HepG2 (cell line): Measurements from ENCODE around the gene TSN. TPM values are rescaled to one million over a fixed set of nuclear protein-coding genes. Genes with fewer than 3 reads are reported as not detected.

ENCODE experiments used
- DNMT3B ChIP-seq: conservative IDR thresholded peaks from 2 replicates; pipeline ENCODE4 v1.6.1; 2016; ENCODE audit warnings: missing biosample characterization, control low read depth
- ERF ChIP-seq: IDR thresholded peaks from 2 replicates; pipeline ENCODE4 v1.6.1; 2018; ENCODE audit warnings: missing biosample characterization, missing genetic modification reagents
- JUNB ChIP-seq: sonication (generic); formaldehyde crosslinking; IDR thresholded peaks from 2 replicates; pipeline ENCODE4 v1.8.0; 2022; ENCODE audit warnings: missing genetic modification reagents, mild to moderate bottlenecking, borderline replicate concordance
- NONO ChIP-seq, 2 experiments: fragments of 450-650 bp in 1 of 2; sonication (generic) in 1 of 2; formaldehyde crosslinking in 1 of 2; IDR thresholded peaks in 1 of 2; conservative IDR thresholded peaks in 1 of 2; 2 replicates each; pipeline versions ENCODE4 v1.6.1 to v1.8.0; 2017 to 2022; ENCODE audit warnings: mild to moderate bottlenecking in 1 of 2, missing genetic modification reagents in 1 of 2, moderate library complexity in 1 of 2
- NR0B2 ChIP-seq: sonication (generic); formaldehyde crosslinking; IDR thresholded peaks from 2 replicates; pipeline ENCODE4 v1.4.0; 2020; ENCODE audit warnings: mild to moderate bottlenecking, missing genetic modification reagents
- RAD21 ChIP-seq: fragments of 450-650 bp; formaldehyde crosslinking; IDR thresholded peaks from 2 replicates; pipeline ENCODE4 v1.5.0; 2020; ENCODE audit warnings: mild to moderate bottlenecking
- TERF1 ChIP-seq: sonication (generic); formaldehyde crosslinking; IDR thresholded peaks from 2 replicates; pipeline ENCODE4 v1.8.0; 2022; ENCODE audit warnings: mild to moderate bottlenecking, missing genetic modification reagents, moderate library complexity
- ZNF263 ChIP-seq: sonication (generic); formaldehyde crosslinking; IDR thresholded peaks from 2 replicates; pipeline ENCODE4 v1.4.0; 2020; ENCODE audit warnings: missing genetic modification reagents
- ZNF318 ChIP-seq: sonication (generic); formaldehyde crosslinking; IDR thresholded peaks from 2 replicates; pipeline ENCODE4 v1.4.0; 2020; ENCODE audit warnings: mild to moderate bottlenecking, missing genetic modification reagents
- ZNF614 ChIP-seq: IDR thresholded peaks from 2 replicates; pipeline ENCODE4 v1.6.1; 2018; ENCODE audit warnings: missing biosample characterization, missing genetic modification reagents, inconsistent platforms, borderline replicate concordance
- ZNF773 ChIP-seq: sonication (generic); formaldehyde crosslinking; IDR thresholded peaks from 2 replicates; pipeline ENCODE4 v1.4.0; 2020; ENCODE audit warnings: missing genetic modification reagents, borderline replicate concordance
- polyA plus RNA-seq, 8 experiments: library from polyadenylated mRNA; depleted of rRNA in 3 of 8; stranded (reverse) in 7 of 8; unstranded in 1 of 8; fragments of >200 nt; fragmentation: Illumina TruSeq in 4 of 8; extraction: Trizol in 4 of 8; gene quantifications; 2 replicates each; pipeline versions ENCODE4 v1.2.1 to v1.2.3, GENCODE V29; 2011 to 2016; ENCODE audit warnings: low read depth in 4 of 8, missing spikeins in 1 of 8, mixed read lengths in 1 of 8; ENCODE audit not compliant: insufficient read depth in 1 of 8
- total RNA-seq, 5 experiments: library from RNA; depleted of rRNA; stranded (reverse); fragments of >200 nt; fragmentation: Illumina TruSeq; extraction: Trizol; gene quantifications; 2 replicates each; pipeline ENCODE4 v1.2.3, GENCODE V29; 2016; ENCODE audit warnings: low read depth in 1 of 5
- TF ChIP-seq, protein P1 (sequence below): sonication (generic); formaldehyde crosslinking; IDR thresholded peaks from 2 replicates; pipeline ENCODE4 v1.5.0; 2020; ENCODE audit warnings: missing genetic modification reagents
- TF ChIP-seq, protein P2 (sequence below): sonication (generic); formaldehyde crosslinking; IDR thresholded peaks from 2 replicates; pipeline ENCODE4 v1.5.1; 2020; ENCODE audit warnings: mild to moderate bottlenecking, missing genetic modification reagents, borderline replicate concordance

TSN gene
- total and polyA plus RNA-seq, 2 of the 13 experiments (the other 11 are each of a cell fraction or from before 2014, with no cell fraction given) = 56.4 to 115 TPM

GRCh38 chr2:121736462-121737336 is 18.8 kb upstream of the TSN start, which contains the start of gene NIFK (continued):
- TF ChIP-seq DNMT3B (CRISPR knock-in tag) (0 out of 2 replicates have a peak, but pooled peaks have one; percentile 53), ZNF614 (CRISPR knock-in tag) (peak; percentile 46; the same call in 1 of the 2 replicates), ZNF263 (CRISPR knock-in tag) (peak; percentile 75), NR0B2 (CRISPR knock-in tag) (peak; percentile 93), RAD21 (CRISPR knock-in tag) (peak; percentile 37), ZNF773 (CRISPR knock-in tag) (peak; percentile 74; the same call in 1 of the 2 replicates), ZNF318 (CRISPR knock-in tag) (peak; percentile 45; the same call in 1 of the 2 replicates), TERF1 (CRISPR knock-in tag) (0 out of 2 replicates have a peak, but pooled peaks have one; percentile 64), JUNB (no peak), NONO (IDR thresholded peaks at IDR 0.05) (no peak), NONO (CRISPR knock-in tag; conservative IDR thresholded peaks at IDR 0.05) (peak; percentile 87), ERF (CRISPR knock-in tag) (peak; percentile 88)
- TF ChIP-seq, protein P1, sequence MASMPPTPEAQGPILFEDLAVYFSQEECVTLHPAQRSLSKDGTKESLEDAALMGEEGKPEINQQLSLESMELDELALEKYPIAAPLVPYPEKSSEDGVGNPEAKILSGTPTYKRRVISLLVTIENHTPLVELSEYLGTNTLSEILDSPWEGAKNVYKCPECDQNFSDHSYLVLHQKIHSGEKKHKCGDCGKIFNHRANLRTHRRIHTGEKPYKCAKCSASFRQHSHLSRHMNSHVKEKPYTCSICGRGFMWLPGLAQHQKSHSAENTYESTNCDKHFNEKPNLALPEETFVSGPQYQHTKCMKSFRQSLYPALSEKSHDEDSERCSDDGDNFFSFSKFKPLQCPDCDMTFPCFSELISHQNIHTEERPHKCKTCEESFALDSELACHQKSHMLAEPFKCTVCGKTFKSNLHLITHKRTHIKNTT (CRISPR knock-in tag) = no peak
- TF ChIP-seq, protein P2, sequence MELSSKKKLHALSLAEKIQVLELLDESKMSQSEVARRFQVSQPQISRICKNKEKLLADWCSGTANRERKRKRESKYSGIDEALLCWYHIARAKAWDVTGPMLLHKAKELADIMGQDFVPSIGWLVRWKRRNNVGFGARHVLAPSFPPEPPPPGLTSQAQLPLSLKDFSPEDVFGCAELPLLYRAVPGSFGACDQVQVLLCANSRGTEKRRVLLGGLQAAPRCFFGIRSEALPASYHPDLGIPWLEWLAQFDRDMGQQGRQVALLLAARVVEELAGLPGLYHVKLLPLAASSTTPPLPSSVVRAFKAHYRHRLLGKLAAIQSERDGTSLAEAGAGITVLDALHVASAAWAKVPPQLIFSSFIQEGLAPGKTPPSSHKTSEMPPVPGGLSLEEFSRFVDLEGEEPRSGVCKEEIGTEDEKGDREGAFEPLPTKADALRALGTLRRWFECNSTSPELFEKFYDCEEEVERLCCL = peak; percentile 53; the same call in 1 of the 2 replicates
